Measurements from ENCODE around the gene TMEM37.

The TMEM37 gene

DNA sequence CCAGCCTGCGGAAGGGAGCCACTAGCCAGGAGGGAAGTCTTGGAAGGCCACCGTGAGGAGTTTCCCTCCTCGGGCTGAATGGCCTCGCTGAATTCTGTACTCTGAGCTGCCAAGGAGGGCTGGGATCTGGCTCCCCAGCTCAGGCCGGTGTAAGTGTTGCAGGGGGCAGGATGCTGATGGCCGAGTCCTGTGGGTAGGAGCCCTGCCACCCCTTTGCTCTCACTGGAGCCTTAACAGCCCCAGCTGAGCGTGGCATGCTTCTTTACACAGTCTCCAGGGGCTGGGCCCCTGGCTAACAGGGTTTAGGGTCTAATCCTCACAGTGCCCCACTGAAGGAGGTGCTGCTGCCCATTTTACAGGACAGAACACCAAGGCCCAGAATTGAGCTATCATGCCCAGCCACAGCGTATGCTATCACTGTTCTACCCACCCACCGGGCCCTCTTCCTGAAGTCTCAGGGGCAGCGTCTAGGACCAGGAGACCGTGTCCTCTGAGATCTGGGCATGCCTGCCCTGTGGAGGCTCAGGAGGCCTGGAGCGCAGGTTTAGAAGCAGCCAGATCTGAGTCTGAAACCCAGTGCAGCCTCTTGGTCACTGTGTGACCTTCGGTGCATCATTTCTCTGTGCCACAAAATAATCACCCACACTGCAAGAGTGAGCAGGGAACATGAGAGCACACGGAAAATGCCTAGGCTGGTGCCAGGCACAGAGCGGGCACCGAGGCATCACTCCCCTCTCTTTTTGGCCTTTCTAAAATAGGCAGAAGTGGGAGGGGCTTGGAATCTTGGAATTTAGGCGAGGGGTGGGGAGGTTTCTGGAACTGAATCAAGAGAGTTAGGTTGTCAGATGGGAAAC lies 42.9 kb downstream of the TMEM37 start:
- DNase-seq (ENCODE audit: extremely low spot score, insufficient read length, low read depth): no peak
- FAIRE-seq: no peak

DNA sequence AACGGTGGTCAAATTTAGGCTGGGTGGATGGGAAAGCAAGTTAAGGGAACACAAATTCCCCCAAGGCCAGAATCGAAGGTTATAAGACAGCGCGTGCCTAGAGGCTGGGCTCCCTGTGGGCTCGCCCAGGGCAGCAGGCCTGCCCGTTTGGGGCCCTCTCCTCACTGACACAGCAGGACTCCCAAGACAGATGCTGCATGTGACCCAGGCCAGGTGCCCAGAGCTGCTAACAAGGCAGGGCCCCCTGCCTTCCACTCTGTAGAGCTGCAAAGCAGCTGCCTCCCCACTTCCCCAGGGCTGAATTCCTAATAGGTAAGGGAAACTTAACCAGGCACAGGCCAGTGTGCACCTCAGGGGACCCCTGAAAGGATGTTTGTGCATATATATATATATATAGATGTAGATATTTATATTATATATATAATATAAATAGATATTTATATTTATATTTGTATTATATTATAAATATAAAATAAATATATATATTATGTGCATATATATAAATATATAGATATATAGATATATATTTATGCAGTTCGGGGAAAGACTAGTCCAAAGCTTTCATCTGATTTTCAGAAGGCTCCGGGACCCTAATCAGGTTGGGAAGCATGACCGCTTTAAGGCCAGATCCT lies 43.7 kb downstream of the TMEM37 start:
- FAIRE-seq (no peak), DNase-seq (ENCODE audit: extremely low spot score, insufficient read length, low read depth) (no peak)

DNA sequence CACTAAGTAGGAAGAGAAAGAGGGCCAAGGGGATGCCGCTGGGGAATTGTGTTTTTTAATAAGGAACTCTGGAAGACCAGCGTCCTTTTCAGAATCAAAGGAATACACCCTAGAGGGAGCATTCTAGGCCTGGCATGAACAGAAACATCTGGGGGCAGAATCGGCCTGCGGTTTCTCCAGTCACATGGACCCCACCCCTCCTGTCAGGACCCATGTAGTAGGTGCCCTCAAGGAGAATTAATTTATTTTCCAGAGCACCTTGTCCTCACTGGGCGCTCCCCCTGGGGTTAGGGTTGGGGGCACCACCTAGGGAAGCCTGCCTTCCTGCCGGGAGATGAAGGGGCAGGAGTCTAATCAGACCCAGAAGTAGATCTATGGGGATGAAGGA lies 44.2 kb downstream of the TMEM37 start:
- no peak for DNase-seq (ENCODE audit: extremely low spot score, insufficient read length, low read depth)
- no peak for FAIRE-seq

DNA sequence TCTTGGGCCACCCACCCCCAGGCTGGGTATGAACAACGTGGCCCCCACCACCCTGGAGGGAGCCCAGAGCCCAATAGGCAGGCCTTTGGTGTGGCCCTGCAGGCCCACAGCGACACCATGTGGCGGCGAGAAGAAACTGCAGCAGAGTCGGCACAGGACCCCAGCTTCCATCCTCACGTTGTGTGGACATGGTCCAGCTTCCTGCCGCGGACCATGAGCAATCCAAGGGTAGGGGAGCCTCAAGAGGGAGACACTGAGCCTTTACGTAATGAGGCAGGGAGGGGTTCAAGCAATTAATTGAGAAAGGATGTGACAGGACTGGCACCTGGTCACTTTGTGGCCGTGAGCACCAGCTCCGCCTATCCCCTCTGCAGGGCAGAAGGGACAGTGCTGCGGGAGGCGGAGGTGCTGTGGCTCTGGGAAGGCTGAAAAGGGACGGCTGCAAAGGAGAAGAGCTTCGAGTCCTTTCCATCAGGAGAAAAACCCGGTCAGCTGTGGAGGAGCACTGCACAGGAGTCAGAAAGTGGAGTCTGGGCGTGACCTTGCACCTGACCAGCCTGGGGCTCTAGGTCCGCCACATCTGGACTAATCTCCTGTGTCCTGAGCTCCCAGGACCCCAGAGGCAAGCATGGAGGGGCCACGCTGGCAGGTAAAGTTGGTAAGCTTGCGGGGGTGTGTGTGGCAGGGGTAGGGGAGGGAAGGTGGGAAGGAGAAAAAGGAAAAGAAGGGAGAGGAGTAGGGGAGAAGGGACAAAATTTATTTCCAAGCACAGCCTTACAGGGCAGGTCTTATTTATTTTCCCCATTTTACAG lies 44.9 kb downstream of the TMEM37 start:
- DNase-seq (ENCODE audit: extremely low spot score, insufficient read length, low read depth) (peak; percentile 66), FAIRE-seq (peak; percentile 66)

DNA sequence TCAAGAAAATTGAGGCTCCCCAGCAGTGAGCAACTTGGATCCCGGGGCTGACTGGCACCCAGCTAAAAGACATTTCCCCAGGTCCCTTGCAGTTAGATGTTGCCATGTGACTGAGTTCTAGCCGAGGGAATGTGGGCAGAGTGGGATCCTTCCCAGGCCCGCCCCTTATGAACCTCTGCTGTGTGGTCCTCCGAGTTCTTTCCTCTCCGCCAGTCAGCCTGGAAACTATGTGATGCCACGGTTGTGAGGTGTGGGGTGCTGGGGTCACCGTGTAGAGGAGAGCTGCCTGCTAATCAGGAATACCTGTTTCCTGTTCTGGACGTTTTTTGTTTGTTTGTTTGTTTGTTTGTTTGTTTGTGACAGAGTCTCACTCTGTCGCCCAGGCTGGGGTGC lies 45.5 kb downstream of the TMEM37 start:
- DNase-seq (ENCODE audit: extremely low spot score, insufficient read length, low read depth): no peak
- no peak for FAIRE-seq

DNA sequence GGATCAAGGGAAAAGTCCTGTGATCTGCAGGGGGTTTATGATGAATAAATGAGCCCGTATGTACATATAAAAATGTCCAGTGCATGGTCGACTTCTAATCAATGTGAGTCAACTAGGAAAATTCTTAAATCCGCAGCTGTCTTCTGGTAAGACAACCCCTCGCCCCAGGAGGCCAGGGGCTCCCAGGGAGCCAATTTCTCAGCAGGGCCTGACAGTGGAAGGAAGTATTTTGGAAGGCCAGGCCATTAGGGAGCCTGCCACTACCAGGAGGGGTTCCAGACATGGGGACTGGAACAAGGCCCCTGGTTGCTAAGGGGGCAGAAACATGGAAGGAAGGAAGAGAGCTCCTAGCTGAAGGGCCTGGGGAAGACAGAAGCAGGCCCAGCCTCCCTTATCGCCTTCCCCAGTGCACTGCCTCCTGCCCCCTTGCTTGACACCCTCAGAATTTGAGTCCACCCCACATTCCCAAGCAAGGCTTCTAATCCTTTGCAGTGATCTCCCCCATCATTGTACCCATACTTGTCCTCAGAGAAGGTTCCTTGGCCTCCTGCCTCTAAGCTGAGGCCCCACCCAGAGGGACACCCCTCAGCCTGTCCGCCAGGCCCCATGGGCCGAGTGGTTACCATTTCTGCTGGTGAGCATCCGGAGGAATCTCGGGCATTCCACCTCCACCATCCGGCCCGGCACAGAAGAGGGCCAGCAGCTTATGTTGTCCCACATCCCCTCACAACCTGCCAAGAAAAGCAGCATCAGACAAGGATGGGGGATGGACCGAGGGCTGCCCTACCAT lies 46.7 kb downstream of the TMEM37 start:
- DNase-seq (ENCODE audit: extremely low spot score, insufficient read length, low read depth) (no peak), FAIRE-seq (no peak)

DNA sequence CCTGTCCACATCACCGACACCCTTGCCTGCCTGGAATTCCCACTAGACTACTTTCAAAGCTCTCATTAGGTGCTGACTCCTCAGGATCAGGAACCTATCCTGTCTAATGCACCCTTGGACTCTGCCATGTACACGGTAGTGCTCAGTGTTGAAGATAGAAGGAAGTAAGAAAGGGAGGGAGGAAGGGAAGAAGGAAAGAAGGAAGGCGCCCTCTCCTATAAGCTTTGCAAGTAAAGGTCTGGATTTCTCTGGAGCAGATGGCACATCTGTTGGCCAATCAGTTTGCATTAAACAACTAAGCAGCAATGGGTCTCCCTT lies 47.3 kb downstream of the TMEM37 start:
- no peak for DNase-seq (ENCODE audit: extremely low spot score, insufficient read length, low read depth)
- FAIRE-seq: no peak

DNA sequence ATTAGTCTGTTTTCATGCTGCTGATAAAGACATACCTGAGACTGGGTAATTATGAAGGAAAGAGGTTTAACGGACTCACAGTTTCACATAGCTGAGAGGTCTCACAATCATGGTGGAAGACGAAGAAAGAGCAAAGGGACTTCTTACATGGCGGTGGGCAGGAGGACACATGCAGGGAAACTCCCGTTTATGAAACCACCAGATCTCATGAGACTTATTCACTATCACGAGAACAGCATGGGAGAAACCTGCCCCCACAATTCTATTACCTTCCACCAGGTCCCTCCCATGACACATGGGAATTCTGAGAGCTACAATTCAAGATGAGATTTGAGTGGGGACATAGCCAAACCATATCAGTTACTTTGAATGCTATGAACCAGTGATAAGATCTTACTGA lies 48.5 kb downstream of the TMEM37 start:
- DNase-seq (ENCODE audit: extremely low spot score, insufficient read length, low read depth) (no peak), FAIRE-seq (no peak)

DNA sequence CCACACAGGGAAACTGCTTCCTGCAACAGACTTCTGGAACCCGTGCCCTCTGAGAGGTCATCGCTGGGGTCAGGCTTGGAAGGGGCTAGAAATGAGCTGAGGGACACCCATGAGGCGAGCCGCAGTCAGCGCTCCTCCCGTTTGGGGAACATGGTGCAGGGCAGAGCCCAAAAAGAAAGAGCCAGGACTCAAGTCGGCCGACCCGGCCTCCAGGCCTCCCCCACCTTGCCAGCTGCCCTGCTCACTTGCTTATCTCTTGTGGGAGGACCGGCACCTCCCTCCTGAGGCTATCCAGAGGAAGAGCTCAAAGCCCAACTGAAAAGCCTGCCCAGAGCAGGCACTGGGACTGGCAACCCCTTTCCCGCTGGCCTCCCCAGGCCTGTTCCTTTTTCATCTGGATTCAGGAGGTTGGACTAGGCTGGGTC lies 49.1 kb downstream of the TMEM37 start:
- FAIRE-seq (no peak), DNase-seq (ENCODE audit: extremely low spot score, insufficient read length, low read depth) (no peak)

DNA sequence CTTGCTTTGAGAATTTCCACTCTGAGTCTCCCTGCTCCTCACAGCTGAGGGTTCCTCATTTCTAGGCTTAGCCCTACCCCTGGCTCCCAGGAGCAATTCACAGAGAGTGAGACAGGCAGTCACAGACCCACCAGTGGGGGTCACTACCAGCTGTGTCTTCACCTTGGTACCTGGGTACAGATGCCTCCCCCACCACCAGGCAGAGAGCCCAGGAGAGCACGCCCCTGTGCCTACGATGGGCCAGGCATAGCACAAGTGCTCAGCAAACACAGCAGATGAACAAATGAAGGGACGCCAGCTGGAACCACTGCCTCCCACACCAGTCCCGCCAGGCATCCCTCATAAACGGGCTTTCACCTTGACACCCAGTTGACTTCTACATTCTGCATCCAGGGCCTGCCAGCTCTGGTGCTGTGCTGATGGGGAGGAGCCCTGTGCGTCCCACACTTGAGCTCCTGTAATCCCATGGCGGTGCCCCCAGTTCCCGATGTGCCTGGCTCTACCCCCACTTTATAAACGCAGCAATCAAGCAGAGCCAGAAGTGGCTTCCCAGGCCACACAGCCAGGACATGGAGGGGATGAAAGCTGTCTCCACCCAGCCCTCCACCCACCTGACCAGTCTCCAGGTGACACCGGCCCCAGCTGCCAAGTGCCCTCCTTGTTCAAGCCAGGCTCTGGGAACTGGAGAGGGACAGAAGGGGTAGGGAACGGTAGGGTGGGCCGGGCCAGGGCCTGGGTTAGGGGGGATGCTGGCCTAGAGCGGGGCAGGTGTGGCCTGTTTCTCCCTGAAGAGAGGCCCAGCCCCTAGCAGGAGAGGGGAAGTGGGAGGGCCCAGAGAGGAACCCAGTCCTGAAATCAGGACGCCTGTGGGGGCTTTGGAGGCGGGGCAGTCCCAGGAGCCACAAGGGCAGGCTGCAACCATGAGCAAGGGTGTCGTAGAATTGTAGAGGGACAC lies 50.1 kb downstream of the TMEM37 start:
- DNase-seq (ENCODE audit: extremely low spot score, insufficient read length, low read depth) (no peak), FAIRE-seq (no peak)

DNA sequence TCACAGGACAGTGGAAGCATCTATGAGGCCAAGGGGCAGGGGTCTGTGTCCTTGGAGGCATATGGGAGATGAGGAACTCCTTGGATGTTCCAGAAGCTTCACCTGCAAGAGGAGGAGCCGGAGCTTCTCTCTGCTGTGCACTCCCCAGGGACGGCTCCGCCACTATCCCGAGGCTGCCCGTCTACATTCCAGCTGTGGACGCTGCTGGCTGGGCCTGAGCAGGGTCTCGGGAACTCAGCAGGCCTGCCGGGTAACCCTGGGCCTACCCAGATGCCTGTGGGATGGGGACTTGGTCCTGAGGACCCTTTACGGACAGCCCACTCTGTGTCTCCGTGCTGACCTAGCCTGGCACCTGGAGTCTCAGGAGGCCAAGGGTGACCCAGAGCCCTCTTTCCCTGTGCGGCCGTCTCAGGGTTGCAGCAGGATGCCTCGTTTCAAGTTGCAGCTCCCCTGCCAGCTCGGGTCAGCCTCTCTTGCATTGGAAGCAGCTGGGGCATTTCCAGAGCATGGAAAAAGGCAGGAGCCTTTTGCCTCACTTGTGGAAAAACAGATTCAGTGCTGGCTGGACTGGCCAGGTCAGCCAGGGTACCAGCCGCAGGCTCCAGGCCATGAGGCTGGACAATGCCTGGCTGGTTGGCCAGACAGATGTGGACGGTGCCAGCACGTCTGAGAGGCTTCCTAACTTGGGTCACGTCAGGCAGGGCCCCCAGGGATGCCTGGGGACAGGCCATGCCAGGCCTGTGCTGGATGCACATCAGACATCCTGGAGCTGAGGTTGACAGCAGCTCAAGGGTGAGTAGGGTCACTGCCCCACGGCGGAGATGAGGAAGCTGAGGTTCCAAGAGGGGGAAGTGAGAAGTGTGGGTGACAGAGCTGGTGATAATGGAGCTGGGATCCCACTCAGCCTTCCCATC lies 51.1 kb downstream of the TMEM37 start:
- DNase-seq (ENCODE audit: extremely low spot score, insufficient read length, low read depth): no peak
- no peak for FAIRE-seq

DNA sequence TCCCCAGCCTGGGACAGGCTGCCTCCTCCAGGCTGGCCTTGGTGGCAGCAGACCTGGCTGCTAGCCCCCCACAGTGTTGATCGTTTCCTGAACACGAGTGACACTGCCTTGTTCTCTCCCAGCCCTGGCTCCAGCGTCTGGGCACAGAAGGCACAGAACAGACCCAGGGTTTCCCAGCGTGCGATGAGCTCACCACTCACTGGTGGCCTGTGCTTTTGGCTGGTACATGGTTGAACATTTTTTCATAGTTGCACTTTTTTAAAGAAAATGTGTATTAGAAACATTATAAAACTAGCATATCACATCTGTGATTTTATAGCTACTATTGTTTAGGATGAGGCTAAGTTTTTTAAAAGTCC lies 51.7 kb downstream of the TMEM37 start:
- no peak for DNase-seq (ENCODE audit: extremely low spot score, insufficient read length, low read depth)
- no peak for FAIRE-seq

DNA sequence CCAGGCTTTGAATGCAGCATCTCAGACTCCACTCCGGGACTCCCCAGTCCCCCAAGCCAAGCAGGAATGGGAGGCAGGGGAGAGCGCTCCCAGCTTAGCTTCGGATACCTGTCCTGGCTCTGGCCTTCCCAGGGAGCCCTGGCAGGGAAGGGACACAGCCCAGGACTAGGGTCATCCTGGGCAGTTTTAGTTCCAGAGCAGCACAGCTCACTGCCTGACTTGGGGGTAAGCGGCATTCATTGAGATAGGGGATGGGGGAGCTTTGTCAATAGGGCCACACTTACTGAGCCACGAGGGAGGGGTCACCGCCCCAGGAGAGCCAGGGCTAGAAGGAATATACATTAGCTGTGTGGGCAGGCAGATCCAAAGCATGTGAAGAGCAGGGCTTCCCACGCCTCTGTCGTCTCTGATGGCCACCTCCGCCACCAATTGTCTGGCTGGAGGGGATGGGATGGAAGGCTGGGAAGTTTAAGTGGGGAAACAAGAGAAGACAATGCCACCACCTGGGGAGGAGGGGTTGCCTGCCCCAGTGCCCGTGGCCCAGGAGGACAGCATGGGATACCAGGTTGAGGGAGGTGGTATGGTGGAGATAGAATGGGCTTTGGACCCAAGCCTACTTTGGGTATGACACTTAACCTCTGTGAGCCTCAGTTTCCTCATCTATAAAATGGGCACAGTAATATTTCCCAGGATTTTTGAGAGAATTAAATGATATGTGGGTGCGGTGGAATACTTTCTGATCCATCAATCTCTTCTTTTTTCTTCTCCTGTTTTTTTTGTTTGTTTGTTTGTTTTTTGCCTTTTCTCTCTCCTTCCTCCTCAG lies 52.5 kb downstream of the TMEM37 start:
- DNase-seq (ENCODE audit: extremely low spot score, insufficient read length, low read depth) (no peak), FAIRE-seq (no peak)

DNA sequence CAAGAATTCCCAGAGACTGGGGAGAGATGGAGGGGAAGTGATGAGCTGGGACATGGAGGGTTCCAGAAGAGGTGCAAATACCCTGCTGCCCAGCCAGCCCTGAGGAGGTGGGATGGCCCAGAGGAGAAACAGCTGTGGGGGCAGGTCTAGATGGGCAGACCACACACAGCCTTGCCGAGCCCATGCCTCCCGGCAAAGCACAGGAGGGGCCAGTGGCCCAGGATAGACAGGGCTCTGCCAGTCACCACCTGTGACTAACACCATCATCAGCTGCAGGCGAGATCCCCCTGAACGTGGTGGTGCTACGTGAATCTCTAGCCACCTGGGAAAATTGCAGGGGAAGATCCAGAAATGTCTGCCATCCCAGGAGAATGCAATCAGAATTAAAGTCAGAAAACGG lies 53.2 kb downstream of the TMEM37 start:
- no peak for FAIRE-seq

DNA sequence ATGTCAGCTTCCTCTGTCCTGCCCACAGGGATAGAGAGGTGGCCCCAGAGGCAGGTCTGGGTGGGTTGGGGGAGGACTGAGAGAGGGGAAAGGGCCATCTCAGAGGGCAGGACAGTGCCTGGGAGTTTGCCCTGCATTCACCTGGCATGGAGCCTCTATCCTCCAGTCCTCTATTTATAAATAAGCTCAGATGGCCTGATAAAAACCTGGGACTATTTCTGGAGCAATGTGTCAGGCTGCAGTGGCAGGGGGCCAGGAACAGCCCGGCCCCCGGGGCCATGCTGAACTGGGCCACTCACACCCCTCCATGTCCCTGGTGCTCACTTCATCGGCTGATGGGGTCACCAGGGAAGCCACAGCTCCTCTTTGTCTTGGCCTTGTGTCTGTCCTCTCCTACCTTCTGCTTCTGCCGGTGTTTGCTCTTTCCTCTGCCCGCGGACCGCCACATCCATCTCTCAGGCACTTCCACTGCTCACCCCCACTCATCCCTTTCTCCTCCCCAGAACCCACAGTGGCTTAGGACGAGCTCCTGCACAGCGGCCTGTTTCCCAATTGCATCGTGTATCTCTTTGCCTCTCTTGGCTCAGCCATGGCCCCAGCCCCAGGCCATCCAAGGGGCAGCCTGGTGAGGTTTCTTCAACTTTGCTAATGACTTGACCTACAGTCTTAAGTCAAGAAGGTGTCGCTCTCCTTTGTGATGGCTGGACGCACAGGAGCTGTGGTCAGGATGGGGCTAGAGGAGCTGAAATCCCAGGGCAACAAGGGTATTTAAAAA lies 53.9 kb downstream of the TMEM37 start:
- DNase-seq (ENCODE audit: extremely low spot score, insufficient read length, low read depth): no peak
- FAIRE-seq: no peak

More for the DNA sequence above, 53.2 kb downstream of the TMEM37 start:
- no peak for DNase-seq (ENCODE audit: extremely low spot score, insufficient read length, low read depth)

DNA sequence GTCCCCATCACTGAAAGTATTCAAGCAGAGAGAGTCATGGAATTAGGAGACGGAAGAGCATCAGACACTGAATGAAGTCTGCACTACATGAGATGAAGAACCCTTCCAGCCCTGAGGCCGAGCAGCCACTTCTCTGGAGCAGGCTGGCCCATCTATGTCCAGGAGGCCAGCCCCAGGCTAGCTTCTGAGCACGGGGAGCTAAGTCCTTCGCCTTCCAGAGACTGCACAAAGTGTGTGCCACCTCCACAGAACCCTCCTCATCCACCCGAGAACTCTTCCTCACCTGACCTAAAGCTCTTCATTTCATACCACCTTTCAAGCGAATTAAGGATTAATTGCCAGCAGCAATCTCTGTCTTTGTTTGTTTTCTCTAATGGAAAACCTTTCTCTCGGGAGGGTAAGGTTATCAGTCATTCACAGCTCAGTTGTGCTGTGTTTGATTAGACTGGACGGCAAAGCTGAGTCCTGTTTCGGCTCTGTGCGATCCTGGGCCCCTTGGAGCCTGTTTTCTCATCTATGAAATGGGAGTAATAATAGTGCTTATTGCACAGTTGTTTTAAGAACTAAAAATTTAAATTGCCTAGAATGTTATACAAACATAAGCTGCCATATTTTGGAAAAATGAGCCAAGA lies 54.7 kb downstream of the TMEM37 start:
- no peak for FAIRE-seq

More for the DNA sequence above, 54.7 kb downstream of the TMEM37 start:
- no peak for DNase-seq (ENCODE audit: extremely low spot score, insufficient read length, low read depth)
